ENCODE results near the gene ATG3.

DNA sequence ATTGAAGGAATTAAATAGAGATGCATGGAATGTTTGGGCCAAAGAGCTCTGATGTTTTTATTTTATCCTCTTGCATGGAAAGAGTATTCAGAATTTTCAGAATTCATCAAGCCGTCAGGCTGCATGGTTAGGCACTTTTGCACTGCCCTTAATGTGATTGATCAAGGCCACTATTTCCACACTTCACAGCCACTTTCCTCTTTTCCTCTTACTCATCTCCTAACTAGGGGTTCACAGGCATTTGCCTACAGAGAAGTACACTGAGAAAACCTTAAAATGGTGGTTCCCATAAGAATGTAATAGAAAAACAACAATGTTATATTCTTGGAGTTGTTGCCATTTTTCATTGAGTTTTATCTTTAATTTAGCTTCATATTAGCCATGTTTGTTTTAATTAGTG is 10.9 kb upstream of the ATG3 start:
- TF ChIP-seq, protein P1, sequence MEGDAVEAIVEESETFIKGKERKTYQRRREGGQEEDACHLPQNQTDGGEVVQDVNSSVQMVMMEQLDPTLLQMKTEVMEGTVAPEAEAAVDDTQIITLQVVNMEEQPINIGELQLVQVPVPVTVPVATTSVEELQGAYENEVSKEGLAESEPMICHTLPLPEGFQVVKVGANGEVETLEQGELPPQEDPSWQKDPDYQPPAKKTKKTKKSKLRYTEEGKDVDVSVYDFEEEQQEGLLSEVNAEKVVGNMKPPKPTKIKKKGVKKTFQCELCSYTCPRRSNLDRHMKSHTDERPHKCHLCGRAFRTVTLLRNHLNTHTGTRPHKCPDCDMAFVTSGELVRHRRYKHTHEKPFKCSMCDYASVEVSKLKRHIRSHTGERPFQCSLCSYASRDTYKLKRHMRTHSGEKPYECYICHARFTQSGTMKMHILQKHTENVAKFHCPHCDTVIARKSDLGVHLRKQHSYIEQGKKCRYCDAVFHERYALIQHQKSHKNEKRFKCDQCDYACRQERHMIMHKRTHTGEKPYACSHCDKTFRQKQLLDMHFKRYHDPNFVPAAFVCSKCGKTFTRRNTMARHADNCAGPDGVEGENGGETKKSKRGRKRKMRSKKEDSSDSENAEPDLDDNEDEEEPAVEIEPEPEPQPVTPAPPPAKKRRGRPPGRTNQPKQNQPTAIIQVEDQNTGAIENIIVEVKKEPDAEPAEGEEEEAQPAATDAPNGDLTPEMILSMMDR (IDR thresholded peaks at IDR 0.05; ENCODE audit: low read depth, low read length, poor library complexity, severe bottlenecking), result no peak
- no peak for TF ChIP-seq EZH2phosphoT487 (IDR thresholded peaks at IDR 0.05; ENCODE audit: borderline replicate concordance, low read length)

All from DOHH2 (cell line).